Dermis blood vessel endothelial cell (primary cell): ENCODE results near the gene METTL25B. TPM values are rescaled to one million over a fixed set of nuclear protein-coding genes. Genes with fewer than 3 reads are reported as not detected.

Source experiments
- DNase-seq: peaks from one replicate; pipeline ENCODE4 v3.0.0; 2010
- total RNA-seq: library from RNA; depleted of rRNA; stranded (reverse); fragments of >200 nt; gene quantifications from 2 replicates; pipeline ENCODE4 v1.2.3, GENCODE V29; 2014

The METTL25B gene
- total RNA-seq, 1 donor from 2014 or later, result 13.3 TPM

DNA sequence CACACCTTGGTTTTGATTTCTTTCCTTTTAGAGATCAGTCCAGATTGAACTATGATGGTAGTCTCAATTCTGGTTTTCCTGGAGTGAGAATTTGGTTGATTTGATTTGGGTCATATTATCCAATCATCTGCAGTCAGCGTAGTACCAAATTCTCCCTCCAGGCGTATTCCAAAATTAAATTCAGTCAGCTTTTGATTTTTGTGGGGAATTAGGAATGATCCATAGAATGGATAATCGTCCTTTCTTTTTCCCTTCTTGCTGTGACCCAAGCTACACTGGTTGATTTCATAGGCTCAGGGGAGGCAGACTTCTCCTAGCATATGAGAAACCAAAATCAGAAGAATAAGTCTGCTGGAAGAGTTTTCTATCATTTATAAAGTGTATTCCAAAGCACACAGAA, 44.0 kb downstream of the METTL25B start:
- DNase-seq, result no peak

GRCh38 chr1:156772728-156773497, 44.6 kb downstream of the METTL25B start:
- no peak for DNase-seq

DNA sequence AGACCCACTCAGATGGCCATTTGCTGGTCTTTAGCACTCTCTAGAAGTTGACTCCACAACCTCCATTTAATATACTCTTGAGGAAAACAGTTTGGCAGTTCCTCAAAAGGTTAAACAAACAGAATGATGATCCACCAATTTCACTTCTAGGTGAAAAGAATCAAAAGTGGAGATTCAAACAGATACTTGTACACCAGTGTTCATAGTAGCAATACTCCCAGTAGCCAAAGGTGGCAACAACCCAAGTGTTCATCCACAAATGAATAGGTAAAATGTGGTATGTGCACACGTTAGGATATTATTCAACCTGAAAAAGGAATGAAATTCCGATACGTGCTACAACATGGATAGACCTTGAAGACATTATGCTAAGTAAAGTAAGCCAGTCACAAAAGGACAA, 45.3 kb downstream of the METTL25B start:
- no peak for DNase-seq

- DNase-seq, result no peak
These were observed 47.5 kb downstream of the METTL25B start for GRCh38 chr1:156775799-156776198.

- DNase-seq, result no peak
These were observed 48.7 kb downstream of the METTL25B start for GRCh38 chr1:156776942-156777341.

DNA sequence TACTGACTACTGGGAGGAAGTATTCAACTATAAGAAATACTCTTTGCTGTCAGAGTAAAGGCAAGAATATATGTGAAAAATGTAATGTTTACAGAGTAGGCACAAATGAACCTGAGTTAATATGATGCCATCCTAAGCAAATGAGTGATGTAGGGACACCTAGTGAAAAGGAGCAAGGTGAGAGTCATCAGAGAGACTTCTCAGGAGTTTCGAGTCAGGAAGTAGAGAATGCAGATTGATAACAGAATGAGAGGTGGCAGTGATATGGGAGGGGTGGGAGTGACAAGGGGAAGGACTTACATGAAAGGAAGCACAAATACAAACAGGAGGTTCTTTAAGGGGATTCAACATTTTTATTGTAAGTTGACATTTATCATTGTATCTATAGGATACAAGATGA, 49.3 kb downstream of the METTL25B start:
- no peak for DNase-seq

- DNase-seq, result peak; percentile 31
These were observed 53.4 kb downstream of the METTL25B start for GRCh38 chr1:156781585-156782186.

DNA sequence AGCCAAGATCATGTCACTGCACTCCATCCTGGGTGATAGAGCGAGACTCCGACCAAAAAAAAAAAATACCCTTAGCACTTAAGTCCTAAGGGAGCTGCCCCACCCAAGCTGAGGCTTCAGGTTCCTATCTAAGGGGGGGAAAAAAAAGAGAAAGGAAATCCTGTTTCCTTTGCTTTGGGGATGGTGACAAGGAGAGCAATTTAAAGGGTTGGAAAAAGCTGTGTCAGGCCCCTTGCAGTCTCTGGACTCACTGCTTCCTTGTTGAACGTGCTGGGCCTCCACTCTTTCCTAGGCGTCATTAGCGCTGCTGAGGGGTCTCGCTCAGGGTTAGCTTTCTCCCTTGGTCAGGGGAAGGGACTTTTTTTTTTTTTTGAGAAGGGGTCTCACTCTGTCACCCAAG, 57.2 kb downstream of the METTL25B start:
- DNase-seq, result no peak

Other genes with a start within 250 kb of the METTL25B start
- 10.7 and 11.6 TPM in 2 replicates for gene MEF2D, start 227.7 kb upstream of the METTL25B start, total RNA-seq
- 7.3 and 37.9 TPM in 2 replicates for gene IQGAP3, start 155.9 kb upstream of the METTL25B start, total RNA-seq
- not detected in 2 replicates for gene TTC24, start 148.7 kb upstream of the METTL25B start, total RNA-seq
- 77.6 and 95.1 TPM in 2 replicates for gene NAXE, start 136.7 kb upstream of the METTL25B start, total RNA-seq
- gene GPATCH4, start 127.0 kb upstream of the METTL25B start, total RNA-seq, result 16.7 and 28.2 TPM in 2 replicates
- gene HAPLN2, start 109.1 kb upstream of the METTL25B start, total RNA-seq, result not detected in 2 replicates
- not detected in 2 replicates for gene BCAN, start 86.4 kb upstream of the METTL25B start, total RNA-seq
- 65.6 and 78.8 TPM in 2 replicates for gene NES, start 51.1 kb upstream of the METTL25B start, total RNA-seq
- 0.34 TPM in 1 of 2 replicates, not detected in the other for gene CRABP2, start 22.9 kb upstream of the METTL25B start, total RNA-seq
- 8.7 and 11.7 TPM in 2 replicates for gene ISG20L2, start 297 bp downstream of the METTL25B start, total RNA-seq
- gene MRPL24, start 12.6 kb downstream of the METTL25B start, total RNA-seq, result 31.0 and 34.7 TPM in 2 replicates
- gene HDGF, start 23.2 kb downstream of the METTL25B start, total RNA-seq, result 149 and 294 TPM in 2 replicates
- 12.3 and 15.6 TPM in 2 replicates for gene PRCC, start 39.1 kb downstream of the METTL25B start, total RNA-seq
- not detected in 2 replicates for gene SH2D2A, start 88.4 kb downstream of the METTL25B start, total RNA-seq
- gene INSRR, start 130.6 kb downstream of the METTL25B start, total RNA-seq, result not detected in 2 replicates
- not detected in 2 replicates for gene NTRK1, start 132.4 kb downstream of the METTL25B start, total RNA-seq
- 19.1 and 53.5 TPM in 2 replicates for gene PEAR1, start 165.2 kb downstream of the METTL25B start, total RNA-seq
- 0.14 and 0.34 TPM in 2 replicates for gene LRRC71, start 192.2 kb downstream of the METTL25B start, total RNA-seq